HEK293T (cell line): Measurements from ENCODE around the gene ATF3.

Experiments
- CTCF ChIA-PET: fragments of 350-600 bp; formaldehyde crosslinking; extraction: SDS; loops from one replicate; lab custom pipeline; 2021; ENCODE audit warnings: antibody characterized with exemption, inconsistent platforms; lab: Yijun Ruan, JAX
- POLR2A ChIA-PET: fragments of 350-600 bp; formaldehyde crosslinking; extraction: SDS; loops from one replicate; lab custom pipeline; 2020; ENCODE audit warnings: antibody characterized with exemption, inconsistent platforms; lab: Yijun Ruan, JAX
- DNase-seq: peaks from one replicate; pipeline ENCODE4 v3.0.0; 2012; ENCODE audit warnings: mixed read lengths; ENCODE audit errors: extremely low spot score
- ARNT ChIP-seq: fragments of 450-650 bp; IDR thresholded peaks from 2 replicates; pipeline ENCODE4 v1.6.1; 2017; ENCODE audit warnings: mild to moderate bottlenecking
- BHLHE40 ChIP-seq: fragments of 450-650 bp; IDR thresholded peaks from 2 replicates; pipeline ENCODE4 v1.6.1; 2016; ENCODE audit warnings: mild to moderate bottlenecking, moderate library complexity, borderline replicate concordance
- CTBP1 ChIP-seq: fragments of 450-650 bp; IDR thresholded peaks from 2 replicates; pipeline ENCODE4 v1.6.1; 2016; ENCODE audit warnings: borderline replicate concordance
- ELF4 ChIP-seq: fragments of 450-650 bp; IDR thresholded peaks from 2 replicates; pipeline ENCODE4 v1.6.1; 2017; ENCODE audit warnings: antibody characterized with exemption
- FOXA1 ChIP-seq: fragments of 450-650 bp; IDR thresholded peaks from 2 replicates; pipeline ENCODE4 v1.6.1; 2016; ENCODE audit warnings: mild to moderate bottlenecking
- FOXK2 ChIP-seq: fragments of 450-650 bp; IDR thresholded peaks from 2 replicates; pipeline ENCODE4 v1.6.1; 2016; ENCODE audit warnings: mild to moderate bottlenecking
- FOXM1 ChIP-seq: fragments of 450-650 bp; IDR thresholded peaks from 2 replicates; pipeline ENCODE4 v1.6.1; 2017; ENCODE audit warnings: mild to moderate bottlenecking, borderline replicate concordance
- HDGF ChIP-seq: fragments of 450-650 bp; IDR thresholded peaks from 2 replicates; pipeline ENCODE4 v1.6.1; 2017; ENCODE audit warnings: antibody characterized with exemption, borderline replicate concordance
- L3MBTL2 ChIP-seq: fragments of 450-650 bp; conservative IDR thresholded peaks from 2 replicates; pipeline ENCODE4 v1.6.1; 2016; ENCODE audit warnings: mild to moderate bottlenecking
- LEF1 ChIP-seq: fragments of 450-650 bp; IDR thresholded peaks from 2 replicates; pipeline ENCODE4 v1.6.1; 2017; ENCODE audit warnings: mild to moderate bottlenecking, borderline replicate concordance
- NFRKB ChIP-seq: fragments of 450-650 bp; IDR thresholded peaks from 2 replicates; pipeline ENCODE4 v1.6.1; 2016; ENCODE audit warnings: mild to moderate bottlenecking, moderate library complexity
- PKNOX1 ChIP-seq: fragments of 450-650 bp; IDR thresholded peaks from 2 replicates; pipeline ENCODE4 v1.6.1; 2016
- SP1 ChIP-seq: fragments of 450-650 bp; IDR thresholded peaks from 2 replicates; pipeline ENCODE4 v1.6.1; 2017
- SUZ12 ChIP-seq: fragments of 450-650 bp; IDR thresholded peaks from 2 replicates; pipeline ENCODE4 v1.6.1; 2016; ENCODE audit warnings: mild to moderate bottlenecking
- TARDBP ChIP-seq: fragments of 450-650 bp; IDR thresholded peaks from 2 replicates; pipeline ENCODE4 v1.6.1; 2016
- ZNF384 ChIP-seq: fragments of 450-650 bp; IDR thresholded peaks from 2 replicates; pipeline ENCODE4 v1.6.1; 2016

Gene ATF3

GRCh38 chr1:212613440-212614335, 5.1 kb downstream of the ATF3 start:
- no peak for TF ChIP-seq ARNT
- TF ChIP-seq PKNOX1 = peak; percentile 40; the same call in 1 of the 2 replicates
- ChIA-PET POLR2A (interaction anchor here (0.6 to 0.8 kb wide), 2 partner anchors 16 to 137 kb away, joined by 3 to 4 read pairs; no protein-coding TSS in a partner anchor), CTCF (interaction anchor here (0.5 to 1.3 kb wide), 3 partner anchors 17 to 135 kb away, joined by 3 to 4 read pairs (median 3); no protein-coding TSS in a partner anchor)
- DNase-seq = no peak

- POLR2A ChIA-PET = interaction anchor here (0.6 kb wide), 1 partner anchor 138 kb away, joined by 4 read pairs; no protein-coding TSS in a partner anchor
- no peak for TF ChIP-seq HDGF
- no peak for TF ChIP-seq SP1
Measured at GRCh38 chr1:212614453-212615200, 6.1 kb downstream of the ATF3 start.

GRCh38 chr1:212615201-212615470, 6.6 kb downstream of the ATF3 start:
- DNase-seq = no peak
- TF ChIP-seq FOXM1 (no peak), NFRKB (no peak), PKNOX1 (no peak), CTBP1 (no peak), ARNT (no peak), L3MBTL2 (no peak), ZNF384 (no peak), SP1 (no peak), ELF4 (no peak), SUZ12 (no peak), FOXK2 (no peak), HDGF (no peak), TARDBP (no peak), LEF1 (no peak), BHLHE40 (no peak), FOXA1 (no peak)
- ChIA-PET POLR2A (no interaction called here), CTCF (no interaction called here)

More at GRCh38 chr1:212614453-212615200, 6.1 kb downstream of the ATF3 start:
- DNase-seq = no peak
- CTCF ChIA-PET = interaction anchor here (0.5 to 1.3 kb wide), 2 partner anchors 18 to 58 kb away, joined by 3 to 4 read pairs; no protein-coding TSS in a partner anchor

- CTCF ChIA-PET = interaction anchor here (0.5 to 1.9 kb wide), 4 partner anchors 9 to 361 kb away, joined by 3 to 8 read pairs (median 4); no protein-coding TSS in a partner anchor
- DNase-seq = no peak
Measured at GRCh38 chr1:212618466-212619210, 10.1 kb downstream of the ATF3 start.

More at GRCh38 chr1:212618466-212619210, 10.1 kb downstream of the ATF3 start:
- TF ChIP-seq CTBP1 (no peak), FOXA1 (no peak), TARDBP (no peak), FOXK2 (no peak), NFRKB (no peak), L3MBTL2 (no peak), FOXM1 (no peak), SP1 (no peak), BHLHE40 (no peak), HDGF (no peak), PKNOX1 (no peak), LEF1 (no peak), ARNT (no peak), ELF4 (no peak), ZNF384 (no peak), SUZ12 (no peak)
- POLR2A ChIA-PET = interaction anchor here (1.1 to 2.6 kb wide), 3 partner anchors 9 to 90 kb away, joined by 3 to 23 read pairs (median 4); partner anchors contain the start of gene ATF3
